Mesenchymal stem cell (in vitro differentiated cells and primary cell): ENCODE results near the gene DSCAML1.

Experiments used
- DNase-seq: peaks from one replicate; pipeline ENCODE4 v3.0.0-alpha.2; 2013
- H2AFZ ChIP-seq: one replicate; pipeline ENCODE4 v1.6.1; 2013; ENCODE audit warnings: low read depth, mild to moderate bottlenecking, control low read depth, inconsistent platforms, low read length, moderate library complexity
- H2AK5ac ChIP-seq: 2 replicates; pipeline ENCODE4 v1.6.1; 2013; ENCODE audit warnings: low read length, moderate library complexity, mild to moderate bottlenecking, inconsistent platforms; ENCODE audit not compliant: severe bottlenecking
- H2BK120ac ChIP-seq: one replicate; pipeline ENCODE4 v1.6.1; 2013; ENCODE audit warnings: low read depth, mild to moderate bottlenecking, inconsistent platforms, low read length, moderate library complexity
- H2BK12ac ChIP-seq, 2 experiments: one replicate each; pipeline ENCODE4 v1.6.1; 2013; ENCODE audit warnings: inconsistent platforms in 2 of 2, low read length in 2 of 2, mild to moderate bottlenecking in 2 of 2, moderate library complexity in 2 of 2, control low read depth in 1 of 2
- H2BK15ac ChIP-seq: one replicate; pipeline ENCODE4 v1.6.1; 2013; ENCODE audit warnings: mild to moderate bottlenecking, low read depth, inconsistent platforms; ENCODE audit not compliant: poor library complexity, severe bottlenecking
- H2BK5ac ChIP-seq: 2 replicates; pipeline ENCODE4 v1.6.1; 2013; ENCODE audit warnings: low read depth, mild to moderate bottlenecking, low read length, control low read depth, inconsistent platforms; ENCODE audit not compliant: poor library complexity, severe bottlenecking
- H3K14ac ChIP-seq, 2 experiments: one replicate each; pipeline ENCODE4 v1.6.1; 2013; ENCODE audit warnings: inconsistent platforms in 2 of 2, low read length in 2 of 2, control low read depth in 1 of 2, mild to moderate bottlenecking in 1 of 2, moderate library complexity in 1 of 2
- H3K18ac ChIP-seq, 2 experiments: one replicate each; pipeline ENCODE4 v1.6.1; 2013; ENCODE audit warnings: inconsistent platforms in 2 of 2, low read length in 2 of 2, control low read depth in 1 of 2, low read depth in 1 of 2, mild to moderate bottlenecking in 1 of 2
- H3K23ac ChIP-seq, 2 experiments: one replicate each; pipeline ENCODE4 v1.6.1; 2013; ENCODE audit warnings: inconsistent platforms in 2 of 2, low read length in 2 of 2, mild to moderate bottlenecking in 2 of 2, moderate library complexity in 2 of 2, control low read depth in 1 of 2
- H3K27ac ChIP-seq: 2 replicates; pipeline ENCODE4 v1.5.1; 2013; ENCODE audit warnings: mild to moderate bottlenecking, moderate library complexity, low read length, control low read depth, inconsistent platforms; ENCODE audit not compliant: poor library complexity, severe bottlenecking
- H3K27me3 ChIP-seq, 2 experiments: 2 replicates each; pipeline versions ENCODE4 v1.6.1 to v1.7.0; 2013; ENCODE audit warnings: low read length in 2 of 2, mild to moderate bottlenecking in 2 of 2, moderate library complexity in 2 of 2, control low read depth in 1 of 2, inconsistent platforms in 1 of 2; ENCODE audit not compliant: control insufficient read depth in 1 of 2, insufficient read depth in 1 of 2
- H3K36me3 ChIP-seq, 2 experiments: 2 replicates each; pipeline versions ENCODE4 v1.6.1 to v1.7.0; 2013; ENCODE audit warnings: low read length in 2 of 2, control low read depth in 1 of 2, inconsistent platforms in 1 of 2, low read depth in 1 of 2, mild to moderate bottlenecking in 1 of 2; ENCODE audit not compliant: insufficient read depth in 2 of 2, control insufficient read depth in 1 of 2
- H3K4ac ChIP-seq, 2 experiments: one replicate each; pipeline ENCODE4 v1.6.1; 2013; ENCODE audit warnings: inconsistent platforms in 2 of 2, low read length in 2 of 2, mild to moderate bottlenecking in 2 of 2, moderate library complexity in 2 of 2, control low read depth in 1 of 2, low read depth in 1 of 2
- H3K4me1 ChIP-seq: 2 replicates; pipeline ENCODE4 v1.6.1; 2013; ENCODE audit warnings: low read depth, low read length, control low read depth; ENCODE audit not compliant: control insufficient read depth, insufficient read depth
- H3K4me2 ChIP-seq: 2 replicates; pipeline ENCODE4 v1.6.1; 2013; ENCODE audit warnings: low read length, mild to moderate bottlenecking, inconsistent platforms; ENCODE audit not compliant: poor library complexity, severe bottlenecking
- H3K4me3 ChIP-seq, 2 experiments: 2 replicates each; pipeline versions ENCODE4 v1.5.1 to v1.7.0; 2013; ENCODE audit warnings: low read length in 2 of 2, mild to moderate bottlenecking in 2 of 2, control low read depth in 1 of 2, low read depth in 1 of 2; ENCODE audit not compliant: insufficient read depth in 1 of 2
- H3K79me1 ChIP-seq: replicated peaks from 2 replicates; pipeline ENCODE4 v1.6.1; 2013; ENCODE audit warnings: mild to moderate bottlenecking, control low read depth, low read length, inconsistent platforms; ENCODE audit not compliant: poor library complexity, severe bottlenecking
- H3K9ac ChIP-seq: 2 replicates; pipeline ENCODE4 v1.7.0; 2013; ENCODE audit warnings: mild to moderate bottlenecking, low read length, moderate library complexity
- H3K9me3 ChIP-seq: 2 replicates; pipeline ENCODE4 v1.7.0; 2013; ENCODE audit warnings: mild to moderate bottlenecking, low read length; ENCODE audit not compliant: control insufficient read depth
- H4K8ac ChIP-seq: one replicate; pipeline ENCODE4 v1.6.1; 2013; ENCODE audit warnings: inconsistent platforms, mild to moderate bottlenecking, low read length, moderate library complexity
- H4K91ac ChIP-seq: one replicate; pipeline ENCODE4 v1.6.1; 2013; ENCODE audit warnings: mild to moderate bottlenecking, low read length, inconsistent platforms
- WGBS: methylation state at CpG from one replicate; pipeline ENCODE4 v1.1.7; 2013; ENCODE audit warnings: mixed read lengths; 5-methylcytosine and 5-hydroxymethylcytosine counted together

DSCAML1 gene

DNA sequence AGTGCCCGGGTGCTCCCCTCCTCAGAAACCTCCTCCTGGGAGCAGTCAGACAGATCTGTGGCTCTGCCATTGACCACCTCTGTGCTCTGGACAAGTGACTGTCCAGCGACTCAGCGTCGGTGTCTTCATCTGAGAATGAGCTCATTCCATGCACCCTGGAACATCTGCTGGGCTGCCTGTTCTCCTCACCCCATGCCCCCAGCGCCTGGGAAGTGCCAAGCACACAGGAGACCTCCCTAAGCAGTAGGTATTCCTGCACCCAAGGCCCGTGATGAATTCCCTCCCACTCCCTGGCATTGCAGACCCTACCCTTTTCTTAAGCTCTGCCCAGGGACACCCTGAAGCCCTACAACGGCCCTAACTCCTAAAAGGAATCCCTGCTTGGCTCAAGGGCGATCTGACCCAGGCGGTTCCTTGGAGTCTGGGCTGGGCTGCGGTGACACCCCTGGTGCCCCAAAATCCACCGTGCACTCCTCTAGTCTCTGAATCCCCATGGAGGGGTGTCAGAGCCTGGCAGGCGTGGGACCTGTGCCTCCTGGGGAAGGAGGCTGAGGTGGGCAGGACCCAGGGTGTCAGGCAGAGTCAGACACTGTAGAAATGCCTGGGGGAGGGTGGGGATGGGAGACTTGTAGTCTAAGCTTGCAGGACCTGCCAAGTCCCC is 377.4 kb downstream of the DSCAML1 start:
- H3K27me3 ChIP-seq: peaks cover 29 to 34% of the 10 kb centered on the region in 2 experiments
- H2BK15ac ChIP-seq: no peak overlapping the region
- peaks cover 0 to 2% of the 10 kb centered on the region in 2 experiments for H3K36me3 ChIP-seq
- H2BK120ac ChIP-seq: no peak overlapping the region
- no peak overlapping the region for H3K27ac ChIP-seq
- DNase-seq: peak; percentile 19
- no peaks in the 10 kb centered on the region for H3K79me1 ChIP-seq
- no peak overlapping the region for H3K18ac ChIP-seq
- no peak overlapping the region for H3K4me2 ChIP-seq
- no peak overlapping the region for H3K4me3 ChIP-seq
- no peak overlapping the region for H2AK5ac ChIP-seq
- H2BK5ac ChIP-seq: no peak overlapping the region
- no peak overlapping the region for H2BK12ac ChIP-seq
- H3K9me3 ChIP-seq: no peaks in the 10 kb centered on the region
- H3K23ac ChIP-seq: no peak overlapping the region
- H3K14ac ChIP-seq: no peak overlapping the region
- no peak overlapping the region for H2AFZ ChIP-seq
- H4K8ac ChIP-seq: no peak overlapping the region
- H3K4me1 ChIP-seq: peaks cover 4% of the 10 kb centered on the region
- no peak overlapping the region for H3K4ac ChIP-seq
- 77% methylated on average over 12 of the region's 12 CpGs for WGBS
- H3K9ac ChIP-seq: no peak overlapping the region
- H4K91ac ChIP-seq: no peak overlapping the region

DNA sequence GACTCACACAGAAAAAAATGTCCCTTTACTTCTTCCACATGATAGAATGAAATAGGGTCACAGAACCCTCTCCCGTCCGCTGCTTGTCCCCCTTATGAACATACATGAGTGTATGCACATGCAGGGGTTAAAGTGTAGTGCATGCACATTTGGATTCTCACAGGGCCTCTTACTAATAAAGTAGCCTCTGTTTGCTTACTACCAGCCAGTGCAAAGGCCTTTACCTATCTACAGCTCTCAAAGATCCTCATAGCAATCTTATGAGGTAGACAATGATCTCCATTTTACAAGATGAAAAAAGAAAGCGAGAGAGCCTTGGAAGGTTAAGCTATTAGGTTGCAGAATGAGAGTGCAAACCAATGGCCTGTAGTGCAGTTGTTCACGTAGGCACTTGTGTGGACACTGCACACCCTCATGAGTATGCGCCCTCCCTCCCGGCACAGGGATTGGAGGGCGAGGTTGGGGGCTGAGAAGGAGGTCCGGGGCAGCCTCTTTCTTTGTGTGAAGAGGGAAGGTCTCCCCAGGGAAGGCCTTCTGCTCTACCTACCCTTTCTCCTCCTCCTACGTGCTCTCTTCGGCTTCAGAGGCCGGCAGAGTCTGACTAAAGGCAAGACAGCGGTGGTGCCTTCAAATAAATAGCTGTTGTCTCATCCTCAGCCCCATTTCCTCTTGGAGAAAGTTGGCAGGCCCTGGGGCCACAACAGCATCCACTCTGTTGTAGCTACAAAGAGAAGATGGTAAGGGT is 378.1 kb downstream of the DSCAML1 start:
- Histone ChIP-seq H2BK15ac (no peak overlapping the region), H2AK5ac (no peak overlapping the region), H3K4ac (no peak overlapping the region), H4K91ac (no peak overlapping the region), H3K36me3 (peaks cover 0 to 3% of the 10 kb centered on the region in 2 experiments), H3K4me1 (peaks cover 4% of the 10 kb centered on the region), H2BK120ac (no peak overlapping the region), H3K23ac (no peak overlapping the region), H2BK12ac (no peak overlapping the region), H3K18ac (no peak overlapping the region), H3K27ac (no peak overlapping the region), H3K4me3 (no peak overlapping the region), H4K8ac (no peak overlapping the region), H3K27me3 (peaks cover 27 to 33% of the 10 kb centered on the region in 2 experiments), H3K9ac (no peak overlapping the region), H2BK5ac (no peak overlapping the region), H2AFZ (no peak overlapping the region), H3K9me3 (no peaks in the 10 kb centered on the region), H3K79me1 (no peaks in the 10 kb centered on the region), H3K4me2 (no peak overlapping the region), H3K14ac (no peak overlapping the region)
- 93% methylated on average over 12 of the region's 12 CpGs for WGBS
- DNase-seq: no peak

DNA sequence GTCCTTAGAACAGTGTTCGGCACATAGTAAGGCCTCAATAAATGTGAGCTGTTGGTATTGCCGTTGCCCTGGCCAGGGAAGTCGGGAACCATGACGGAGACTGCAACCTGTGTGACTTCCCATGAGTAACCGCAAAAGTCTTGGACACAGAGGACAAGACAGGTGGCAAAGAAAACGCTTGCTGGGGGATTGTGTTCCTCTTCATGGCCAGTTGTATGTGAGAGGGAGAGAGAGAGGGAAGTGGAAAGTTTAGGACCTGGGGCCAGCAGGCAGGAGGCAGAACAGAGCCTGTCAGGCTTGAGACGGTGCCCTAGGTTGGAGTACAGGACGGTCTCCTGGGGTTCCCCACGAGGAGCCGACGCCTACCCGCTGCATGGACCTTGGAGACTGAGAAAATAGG is 379.2 kb downstream of the DSCAML1 start:
- H2AFZ ChIP-seq: no peak overlapping the region
- DNase-seq: no peak
- no peak overlapping the region for H3K9ac ChIP-seq
- H3K18ac ChIP-seq: no peak overlapping the region
- peaks cover 4% of the 10 kb centered on the region for H3K4me1 ChIP-seq
- no peak overlapping the region for H3K27ac ChIP-seq
- no peak overlapping the region for H3K4me2 ChIP-seq
- WGBS: 89% methylated on average over 12 of the region's 12 CpGs
- peaks cover 4 to 14% of the 10 kb centered on the region in 2 experiments for H3K36me3 ChIP-seq
- H3K27me3 ChIP-seq: peaks cover 22 to 26% of the 10 kb centered on the region in 2 experiments
- H3K14ac ChIP-seq: no peak overlapping the region
- H4K91ac ChIP-seq: no peak overlapping the region
- H3K4me3 ChIP-seq: no peak overlapping the region
- H2AK5ac ChIP-seq: no peak overlapping the region
- H2BK120ac ChIP-seq: no peak overlapping the region
- no peak overlapping the region for H2BK15ac ChIP-seq
- no peak overlapping the region for H2BK12ac ChIP-seq
- no peak overlapping the region for H3K23ac ChIP-seq
- H2BK5ac ChIP-seq: no peak overlapping the region
- H3K9me3 ChIP-seq: no peaks in the 10 kb centered on the region
- H3K79me1 ChIP-seq: no peaks in the 10 kb centered on the region
- no peak overlapping the region for H3K4ac ChIP-seq
- no peak overlapping the region for H4K8ac ChIP-seq

DNA sequence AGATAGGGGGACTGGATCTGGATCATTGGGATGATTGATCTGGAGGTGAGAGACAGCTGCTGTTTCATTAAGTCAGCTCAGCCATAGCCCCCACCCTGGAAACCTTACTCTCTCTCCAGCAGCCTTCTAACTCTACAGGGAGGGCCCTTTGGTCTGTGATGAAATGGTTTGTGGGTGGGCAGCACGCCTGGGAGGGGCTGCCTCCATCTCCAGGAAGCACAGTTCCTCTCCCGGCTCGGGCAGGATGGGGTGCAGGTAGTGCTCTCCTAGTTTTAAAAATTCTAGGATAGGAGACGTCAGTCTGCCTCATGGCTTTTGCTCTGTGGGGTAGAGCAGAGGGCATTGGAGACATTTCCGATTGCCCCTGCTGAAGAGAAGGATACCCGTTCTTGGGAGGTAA is 379.7 kb downstream of the DSCAML1 start:
- no peak overlapping the region for H4K8ac ChIP-seq
- H4K91ac ChIP-seq: no peak overlapping the region
- no peak overlapping the region for H2AK5ac ChIP-seq
- H3K79me1 ChIP-seq: no peaks in the 10 kb centered on the region
- WGBS: 71% methylated on average over 6 of the region's 6 CpGs
- no peak overlapping the region for H3K27ac ChIP-seq
- peaks cover 17 to 21% of the 10 kb centered on the region in 2 experiments for H3K27me3 ChIP-seq
- no peak overlapping the region for H3K23ac ChIP-seq
- H3K4me1 ChIP-seq: peaks cover 4% of the 10 kb centered on the region
- H2BK120ac ChIP-seq: no peak overlapping the region
- peaks cover 7 to 19% of the 10 kb centered on the region in 2 experiments for H3K36me3 ChIP-seq
- H3K14ac ChIP-seq: no peak overlapping the region
- H3K9ac ChIP-seq: no peak overlapping the region
- H3K18ac ChIP-seq: no peak overlapping the region
- H3K9me3 ChIP-seq: no peaks in the 10 kb centered on the region
- H2BK5ac ChIP-seq: no peak overlapping the region
- no peak overlapping the region for H3K4me2 ChIP-seq
- no peak overlapping the region for H3K4ac ChIP-seq
- no peak overlapping the region for H2AFZ ChIP-seq
- no peak overlapping the region for H3K4me3 ChIP-seq
- H2BK12ac ChIP-seq: no peak overlapping the region
- H2BK15ac ChIP-seq: no peak overlapping the region
- DNase-seq: no peak
